ENCODE data around the gene STX1B.
"Not testable (repeated sequence)": the region's sequence is repeated elsewhere in the genome, so short reads cannot be mapped to it uniquely, and the experiment has no call there.

Gene STX1B

GRCh38 chr16:31010585-31011325 lies at the start of gene STX1B:
Gene STX1B, minus strand, starts transcription at chr16:31010638. Its CDS starts 242 bp downstream, at chr16:31010396.
- DNase-seq (ENCODE audit: low read depth, low spot score) = no peak

GRCh38 chr16:31055613-31056012 lies 45.2 kb upstream of the STX1B start:
- no peak for DNase-seq (ENCODE audit: low read depth, low spot score)

GRCh38 chr16:31052114-31052513 lies 41.7 kb upstream of the STX1B start:
- DNase-seq (ENCODE audit: low read depth, low spot score) = no peak

- DNase-seq (ENCODE audit: low read depth, low spot score) = no peak
Observed at GRCh38 chr16:31050280-31051030, 40.0 kb upstream of the STX1B start.

- no peak for DNase-seq (ENCODE audit: low read depth, low spot score)
Observed at GRCh38 chr16:31043898-31044481, 33.6 kb upstream of the STX1B start.

- no peak for DNase-seq (ENCODE audit: low read depth, low spot score)
Observed at GRCh38 chr16:31043352-31043751, 32.9 kb upstream of the STX1B start.

GRCh38 chr16:31042866-31043265 lies 32.4 kb upstream of the STX1B start:
- no peak for DNase-seq (ENCODE audit: low read depth, low spot score)

GRCh38 chr16:31038993-31039392 lies 28.6 kb upstream of the STX1B start:
- no peak for DNase-seq (ENCODE audit: low read depth, low spot score)

- DNase-seq (ENCODE audit: low read depth, low spot score) = no peak
Observed at GRCh38 chr16:31036691-31037090, 26.3 kb upstream of the STX1B start.

- no peak for DNase-seq (ENCODE audit: low read depth, low spot score)
Observed at GRCh38 chr16:31033709-31034492, 23.5 kb upstream of the STX1B start.

- peak; percentile 91 for DNase-seq (ENCODE audit: low read depth, low spot score)
Observed at GRCh38 chr16:31032736-31033708, 22.6 kb upstream of the STX1B start, which contains the start of gene STX4. Gene STX4, plus strand, starts transcription at chr16:31033558. Its CDS starts 248 bp downstream, at chr16:31033806.

- no peak for DNase-seq (ENCODE audit: low read depth, low spot score)
Observed at GRCh38 chr16:31031276-31031675, 20.8 kb upstream of the STX1B start.

- DNase-seq (ENCODE audit: low read depth, low spot score) = no peak
Observed at GRCh38 chr16:31029272-31029671, 18.8 kb upstream of the STX1B start.

GRCh38 chr16:31025339-31025738 lies 14.9 kb upstream of the STX1B start:
- no peak for DNase-seq (ENCODE audit: low read depth, low spot score)

- DNase-seq (ENCODE audit: low read depth, low spot score) = no peak
Observed at GRCh38 chr16:31023627-31024226, 13.3 kb upstream of the STX1B start.

- DNase-seq (ENCODE audit: low read depth, low spot score) = no peak
Observed at GRCh38 chr16:31023252-31023602, 12.8 kb upstream of the STX1B start.

GRCh38 chr16:31022544-31023251 lies 12.3 kb upstream of the STX1B start:
- DNase-seq (ENCODE audit: low read depth, low spot score) = no peak

- no peak for DNase-seq (ENCODE audit: low read depth, low spot score)
Observed at GRCh38 chr16:31020536-31020935, 10.1 kb upstream of the STX1B start.

- not testable (repeated sequence) for DNase-seq (ENCODE audit: low read depth, low spot score)
Observed at GRCh38 chr16:31017756-31018155, 7.3 kb upstream of the STX1B start.

GRCh38 chr16:31016018-31016417 lies 5.6 kb upstream of the STX1B start:
- no peak for DNase-seq (ENCODE audit: low read depth, low spot score)

All from smooth muscle cell of the brain vasculature (primary cell).